HEK293 (cell line): Measurements from ENCODE around the gene PTDSS2.

Experiments used
- BCL11A ChIP-seq: fragments of 450-650 bp; formaldehyde crosslinking; IDR thresholded peaks from 2 replicates; pipeline ENCODE4 v1.5.1; 2016; ENCODE audit warnings: low read depth, missing biosample characterization, missing genetic modification characterization
- HOXC10 ChIP-seq: sonication (generic); formaldehyde crosslinking; IDR thresholded peaks from 2 replicates; pipeline ENCODE4 v1.8.1; 2023; ENCODE audit warnings: mild to moderate bottlenecking, missing genetic modification reagents
- IKZF3 ChIP-seq: fragments of 450-650 bp; IDR thresholded peaks from 2 replicates; pipeline ENCODE4 v1.5.0; 2018; ENCODE audit warnings: missing biosample characterization, mild to moderate bottlenecking, missing genetic modification characterization, moderate library complexity
- KLF1 ChIP-seq: fragments of 450-650 bp; formaldehyde crosslinking; IDR thresholded peaks from 2 replicates; pipeline ENCODE4 v1.5.1; 2016; ENCODE audit warnings: missing biosample characterization, missing genetic modification characterization
- KLF10 ChIP-seq: fragments of 450-650 bp; IDR thresholded peaks from 2 replicates; pipeline ENCODE4 v1.5.1; 2018; ENCODE audit warnings: missing biosample characterization, mild to moderate bottlenecking, missing genetic modification characterization
- KLF16 ChIP-seq: fragments of 450-650 bp; formaldehyde crosslinking; IDR thresholded peaks from 2 replicates; pipeline ENCODE4 v1.5.1; 2017; ENCODE audit warnings: missing biosample characterization, missing genetic modification characterization
- KLF17 ChIP-seq: fragments of 450-650 bp; formaldehyde crosslinking; IDR thresholded peaks from 2 replicates; pipeline ENCODE4 v1.5.1; 2016; ENCODE audit warnings: missing biosample characterization, missing genetic modification characterization
- KLF9 ChIP-seq: fragments of 450-650 bp; formaldehyde crosslinking; IDR thresholded peaks from 2 replicates; pipeline ENCODE4 v1.5.1; 2016; ENCODE audit warnings: missing biosample characterization, missing genetic modification characterization, low read depth
- PRDM10 ChIP-seq: fragments of 450-650 bp; formaldehyde crosslinking; IDR thresholded peaks from 2 replicates; pipeline ENCODE4 v1.5.1; 2016; ENCODE audit warnings: missing biosample characterization, missing genetic modification characterization
- SP2 ChIP-seq: fragments of 450-650 bp; formaldehyde crosslinking; IDR thresholded peaks from 2 replicates; pipeline ENCODE4 v1.5.1; 2016; ENCODE audit warnings: missing biosample characterization, missing genetic modification characterization
- TSHZ1 ChIP-seq: fragments of 450-650 bp; formaldehyde crosslinking; IDR thresholded peaks from 2 replicates; pipeline ENCODE4 v1.5.1; 2016; ENCODE audit warnings: missing biosample characterization, missing genetic modification characterization, borderline replicate concordance
- ZBTB11 ChIP-seq: fragments of 450-650 bp; formaldehyde crosslinking; conservative IDR thresholded peaks from 2 replicates; pipeline ENCODE4 v1.5.1; 2016; ENCODE audit warnings: low read depth, missing biosample characterization, missing genetic modification characterization
- ZBTB20 ChIP-seq: fragments of 450-650 bp; formaldehyde crosslinking; IDR thresholded peaks from 2 replicates; pipeline ENCODE4 v1.5.1; 2016; ENCODE audit warnings: missing biosample characterization, missing genetic modification characterization
- ZBTB7A ChIP-seq: fragments of 450-650 bp; formaldehyde crosslinking; IDR thresholded peaks from 2 replicates; pipeline ENCODE4 v1.5.1; 2016; ENCODE audit warnings: low read depth, missing biosample characterization, missing genetic modification characterization
- ZEB2 ChIP-seq: fragments of 450-650 bp; formaldehyde crosslinking; IDR thresholded peaks from 2 replicates; pipeline ENCODE4 v1.5.1; 2016; ENCODE audit warnings: missing biosample characterization, missing genetic modification characterization
- ZNF155 ChIP-seq: fragments of 450-650 bp; formaldehyde crosslinking; IDR thresholded peaks from 2 replicates; pipeline ENCODE4 v1.5.1; 2016; ENCODE audit warnings: missing biosample characterization, missing genetic modification characterization
- ZNF2 ChIP-seq: fragments of 450-650 bp; formaldehyde crosslinking; IDR thresholded peaks from 2 replicates; pipeline ENCODE4 v1.5.1; 2016; ENCODE audit warnings: missing biosample characterization, missing genetic modification characterization
- ZNF24 ChIP-seq: fragments of 450-650 bp; formaldehyde crosslinking; IDR thresholded peaks from 2 replicates; pipeline ENCODE4 v1.5.1; 2016; ENCODE audit warnings: missing biosample characterization, missing genetic modification characterization
- ZNF335 ChIP-seq: fragments of 450-650 bp; formaldehyde crosslinking; conservative IDR thresholded peaks from 2 replicates; pipeline ENCODE4 v1.5.1; 2016; ENCODE audit warnings: missing biosample characterization, missing genetic modification characterization
- ZNF362 ChIP-seq: fragments of 450-650 bp; formaldehyde crosslinking; IDR thresholded peaks from 2 replicates; pipeline ENCODE4 v1.5.1; 2016; ENCODE audit warnings: missing biosample characterization, missing genetic modification characterization
- ZNF366 ChIP-seq: fragments of 450-650 bp; formaldehyde crosslinking; conservative IDR thresholded peaks from 2 replicates; pipeline ENCODE4 v1.5.1; 2016; ENCODE audit warnings: missing biosample characterization, missing genetic modification characterization
- ZNF394 ChIP-seq: fragments of 450-650 bp; formaldehyde crosslinking; IDR thresholded peaks from 2 replicates; pipeline ENCODE4 v1.5.1; 2016; ENCODE audit warnings: missing biosample characterization, missing genetic modification characterization, mild to moderate bottlenecking, moderate library complexity, borderline replicate concordance
- ZNF423 ChIP-seq: fragments of 450-650 bp; formaldehyde crosslinking; IDR thresholded peaks from 2 replicates; pipeline ENCODE4 v1.5.1; 2016; ENCODE audit warnings: missing biosample characterization, missing genetic modification characterization
- ZNF561 ChIP-seq: fragments of 450-650 bp; IDR thresholded peaks from 2 replicates; pipeline ENCODE4 v1.5.1; 2018; ENCODE audit warnings: missing biosample characterization, missing genetic modification characterization, borderline replicate concordance
- ZSCAN4 ChIP-seq: fragments of 450-650 bp; formaldehyde crosslinking; IDR thresholded peaks from 2 replicates; pipeline ENCODE4 v1.5.1; 2017; ENCODE audit warnings: missing biosample characterization, missing genetic modification characterization

The PTDSS2 gene

GRCh38 chr11:447923-448731, 2.0 kb upstream of the PTDSS2 start (continued):
- TF ChIP-seq KLF10 (tag by site-specific recombination) = peak; percentile 86
- TF ChIP-seq ZBTB7A (tag by site-specific recombination) = peak; percentile 57; the same call in 1 of the 2 replicates
- TF ChIP-seq ZNF366 (tag by site-specific recombination) = no peak
- peak; percentile 44 for TF ChIP-seq PRDM10 (tag by site-specific recombination)
- TF ChIP-seq ZNF561 (tag by site-specific recombination) = peak; percentile 74; the same call in 1 of the 2 replicates
- TF ChIP-seq ZNF155 (tag by site-specific recombination) = no peak
- TF ChIP-seq ZNF335 (tag by site-specific recombination) = peak; percentile 74
- peak; percentile 66; the same call in 1 of the 2 replicates for TF ChIP-seq KLF16
- peak; percentile 54; the same call in 1 of the 2 replicates for TF ChIP-seq ZNF2 (tag by site-specific recombination)
- 0 out of 2 replicates have a peak, but pooled peaks have one; percentile 22 for TF ChIP-seq ZNF24 (tag by site-specific recombination)
- TF ChIP-seq SP2 (tag by site-specific recombination) = peak; percentile 81
- peak; percentile 68 for TF ChIP-seq ZEB2
- TF ChIP-seq ZSCAN4 = no peak
- peak; percentile 16; the same call in 1 of the 2 replicates for TF ChIP-seq BCL11A (tag by site-specific recombination)
- TF ChIP-seq HOXC10 = no peak
- no peak for TF ChIP-seq ZNF362 (tag by site-specific recombination)
- no peak for TF ChIP-seq TSHZ1
- peak; percentile 47; the same call in 1 of the 2 replicates for TF ChIP-seq KLF1 (tag by site-specific recombination)
- peak; percentile 94 for TF ChIP-seq KLF9 (tag by site-specific recombination)
- peak; percentile 67; the same call in 1 of the 2 replicates for TF ChIP-seq ZNF423 (tag by site-specific recombination)
- peak; percentile 97 for TF ChIP-seq ZBTB20 (tag by site-specific recombination)
- TF ChIP-seq ZBTB11 (tag by site-specific recombination) = peak; percentile 62
- TF ChIP-seq ZNF394 = 0 out of 2 replicates have a peak, but pooled peaks have one; percentile 49
- TF ChIP-seq KLF17 (tag by site-specific recombination) = peak; percentile 82; the same call in 1 of the 2 replicates
- TF ChIP-seq IKZF3 = peak; percentile 82
